GM19324 (cell line): ENCODE data around the gene PTPRJ.

Source experiments
- ATAC-seq: cut with Tn5 transposase; IDR thresholded peaks from one replicate; pipeline ENCODE4 v1.9.1; 2021; ENCODE audit warnings: mild to moderate bottlenecking, moderate library complexity; ENCODE audit not compliant: unreplicated experiment, low FRiP score

PTPRJ gene

GRCh38 chr11:47992959-47993820, 12.8 kb downstream of the PTPRJ start:
- ATAC-seq, result no peak

- ATAC-seq, result no peak
These were observed 14.1 kb downstream of the PTPRJ start for GRCh38 chr11:47994417-47994816.

GRCh38 chr11:47995360-47995769, 15.0 kb downstream of the PTPRJ start:
- ATAC-seq, result no peak

GRCh38 chr11:47997063-47998053, 17.0 kb downstream of the PTPRJ start:
- no peak for ATAC-seq

GRCh38 chr11:47998345-47998732, 18.0 kb downstream of the PTPRJ start:
- no peak for ATAC-seq

GRCh38 chr11:47998733-47999359, 18.5 kb downstream of the PTPRJ start:
- no peak for ATAC-seq

- no peak for ATAC-seq
These were observed 20.1 kb downstream of the PTPRJ start for GRCh38 chr11:48000432-48000831.

- ATAC-seq, result peak; percentile 70
These were observed 21.2 kb downstream of the PTPRJ start for GRCh38 chr11:48001438-48002021.

GRCh38 chr11:48002561-48002960, 22.2 kb downstream of the PTPRJ start:
- ATAC-seq, result no peak

GRCh38 chr11:48003926-48004325, 23.6 kb downstream of the PTPRJ start:
- no peak for ATAC-seq

GRCh38 chr11:48004456-48004855, 24.1 kb downstream of the PTPRJ start:
- ATAC-seq, result no peak

- ATAC-seq, result no peak
These were observed 24.8 kb downstream of the PTPRJ start for GRCh38 chr11:48005136-48005535.

- ATAC-seq, result no peak
These were observed 25.5 kb downstream of the PTPRJ start for GRCh38 chr11:48005831-48006270.

GRCh38 chr11:48006301-48006992, 26.1 kb downstream of the PTPRJ start:
- ATAC-seq, result no peak

- ATAC-seq, result no peak
These were observed 27.3 kb downstream of the PTPRJ start for GRCh38 chr11:48007677-48008076.

GRCh38 chr11:48008951-48009270, 28.6 kb downstream of the PTPRJ start:
- ATAC-seq, result no peak

- ATAC-seq, result no peak
These were observed 30.9 kb downstream of the PTPRJ start for GRCh38 chr11:48011102-48011797.

- ATAC-seq, result no peak
These were observed 31.5 kb downstream of the PTPRJ start for GRCh38 chr11:48011798-48012391.
